Measurements from ENCODE around the gene BOLL.
"Not testable (repeated sequence)": the region's sequence is repeated elsewhere in the genome, so short reads cannot be mapped to it uniquely, and the experiment has no call there.

BOLL gene

DNA sequence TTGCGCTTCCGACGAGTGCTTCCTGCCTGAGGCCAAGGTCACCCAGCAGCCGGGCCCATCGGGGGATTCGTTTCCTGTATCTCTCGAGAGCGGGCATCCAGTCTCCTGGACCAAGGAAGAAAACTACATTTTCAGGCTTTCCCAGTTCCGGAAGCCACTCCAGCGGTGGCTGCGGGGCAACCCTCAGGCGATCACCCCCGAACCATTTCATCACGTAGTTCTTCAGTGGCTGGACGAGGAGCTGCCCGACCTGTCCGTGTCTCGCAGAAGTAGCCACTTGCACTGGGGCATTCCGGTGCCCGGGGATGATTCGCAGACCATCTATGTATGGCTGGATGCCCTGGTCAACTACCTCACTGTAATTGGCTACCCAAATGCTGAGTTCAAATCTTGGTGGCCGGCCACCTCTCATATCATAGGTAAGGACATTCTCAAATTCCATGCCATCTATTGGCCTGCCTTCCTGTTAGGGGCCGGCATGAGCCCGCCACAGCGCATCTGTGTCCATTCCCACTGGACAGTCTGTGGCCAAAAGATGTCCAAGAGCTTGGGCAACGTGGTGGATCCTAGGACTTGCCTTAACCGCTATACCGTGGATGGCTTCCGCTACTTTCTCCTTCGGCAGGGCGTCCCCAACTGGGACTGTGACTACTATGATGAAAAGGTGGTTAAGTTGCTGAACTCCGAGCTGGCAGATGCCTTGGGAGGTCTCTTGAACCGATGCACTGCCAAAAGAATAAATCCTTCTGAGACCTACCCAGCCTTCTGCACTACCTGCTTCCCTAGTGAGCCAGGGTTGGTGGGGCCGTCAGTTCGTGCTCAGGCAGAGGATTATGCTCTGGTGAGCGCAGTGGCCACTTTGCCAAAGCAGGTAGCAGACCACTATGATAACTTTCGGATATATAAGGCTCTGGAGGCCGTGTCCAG is 78.9 kb downstream of the BOLL start:
- DNase-seq (ENCODE audit: low read depth), result no peak

DNA sequence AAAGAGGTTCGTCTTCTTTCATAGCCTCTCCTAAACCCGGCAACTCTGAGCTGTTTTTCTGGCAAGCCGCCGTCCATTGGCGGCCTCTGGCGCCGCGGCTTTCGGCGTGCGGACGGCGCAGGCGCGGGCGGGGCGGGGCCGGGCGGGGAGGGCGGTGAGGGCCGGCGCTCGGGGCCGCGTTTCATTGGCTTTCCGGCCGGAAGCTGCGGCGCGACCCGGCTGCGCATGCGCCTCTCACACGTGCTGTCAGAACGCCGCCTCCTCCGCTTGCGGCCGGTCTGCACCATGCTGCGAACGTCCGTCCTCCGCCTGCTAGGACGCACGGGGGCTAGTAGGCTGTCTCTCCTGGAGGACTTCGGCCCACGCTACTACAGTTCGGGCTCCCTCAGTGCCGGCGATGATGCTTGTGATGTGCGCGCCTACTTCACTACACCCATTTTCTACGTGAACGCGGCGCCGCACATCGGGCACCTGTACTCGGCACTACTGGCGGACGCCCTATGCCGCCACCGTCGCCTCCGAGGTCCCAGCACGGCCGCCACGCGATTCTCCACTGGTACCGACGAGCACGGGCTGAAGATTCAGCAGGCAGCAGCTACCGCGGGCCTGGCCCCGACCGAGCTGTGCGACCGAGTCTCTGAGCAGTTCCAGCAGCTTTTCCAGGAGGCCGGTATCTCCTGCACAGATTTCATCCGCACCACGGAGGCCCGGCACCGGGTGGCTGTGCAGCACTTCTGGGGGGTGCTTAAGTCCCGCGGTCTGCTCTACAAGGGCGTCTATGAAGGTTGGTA is 79.8 kb downstream of the BOLL start, which contains the start of gene MARS2:
Gene MARS2, plus strand, starts transcription at position 249 of the 791 bp plus-strand sequence. Its CDS starts 37 bp downstream, at position 286.
- DNase-seq (ENCODE audit: low read depth), result peak; percentile 83

DNA sequence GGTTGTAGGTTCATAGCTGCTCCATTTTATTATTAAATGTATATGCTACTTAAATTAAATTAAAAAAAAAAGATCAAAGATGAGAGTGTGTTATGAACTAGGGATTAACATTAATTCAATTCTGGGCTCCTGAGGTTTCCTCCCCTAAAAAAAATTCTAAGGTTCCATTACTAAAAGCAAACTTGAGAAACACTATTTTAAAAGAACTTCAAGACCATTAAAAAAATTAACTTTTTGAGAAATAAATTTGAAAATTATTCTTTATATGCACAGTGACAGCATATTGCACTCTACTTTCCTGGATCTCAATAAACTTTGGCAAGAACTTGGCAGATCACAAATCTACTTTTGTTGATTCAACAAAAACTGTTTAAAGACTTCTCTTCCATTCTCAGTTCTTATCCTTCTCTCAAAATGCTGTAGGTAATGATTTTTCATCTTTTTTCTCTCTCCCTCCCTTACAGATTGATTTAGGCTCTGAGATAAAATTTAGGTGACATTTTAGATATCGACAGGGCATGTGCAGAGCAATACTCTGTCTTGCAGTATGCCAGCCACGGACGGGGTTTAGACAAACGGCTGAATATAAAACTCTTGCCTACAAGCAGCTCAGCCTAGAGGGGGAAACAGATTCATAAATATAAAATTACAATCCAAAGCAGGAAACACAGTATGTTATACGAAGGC is 80.5 kb downstream of the BOLL start:
- DNase-seq (ENCODE audit: low read depth), result no peak

DNA sequence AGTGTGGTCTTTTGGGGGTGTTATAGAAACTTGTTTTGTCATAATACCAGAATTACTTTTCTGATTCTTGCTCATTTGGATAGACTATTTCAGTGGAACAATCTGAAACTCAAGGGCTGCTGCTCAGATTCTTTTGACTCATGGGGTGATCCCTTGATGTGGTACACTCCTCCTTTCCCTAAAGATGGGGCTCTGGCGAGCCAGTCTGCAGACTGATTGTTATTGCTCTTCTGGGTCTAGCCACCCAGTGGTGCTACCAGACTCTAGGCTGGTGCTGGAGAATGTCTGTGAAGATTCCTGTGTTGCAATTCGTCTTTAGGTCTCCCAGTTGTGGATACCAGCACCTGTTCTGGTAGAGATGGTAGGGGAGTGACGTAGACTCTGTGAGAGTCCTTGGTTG is 84.2 kb downstream of the BOLL start:
- no peak for DNase-seq (ENCODE audit: low read depth)

DNA sequence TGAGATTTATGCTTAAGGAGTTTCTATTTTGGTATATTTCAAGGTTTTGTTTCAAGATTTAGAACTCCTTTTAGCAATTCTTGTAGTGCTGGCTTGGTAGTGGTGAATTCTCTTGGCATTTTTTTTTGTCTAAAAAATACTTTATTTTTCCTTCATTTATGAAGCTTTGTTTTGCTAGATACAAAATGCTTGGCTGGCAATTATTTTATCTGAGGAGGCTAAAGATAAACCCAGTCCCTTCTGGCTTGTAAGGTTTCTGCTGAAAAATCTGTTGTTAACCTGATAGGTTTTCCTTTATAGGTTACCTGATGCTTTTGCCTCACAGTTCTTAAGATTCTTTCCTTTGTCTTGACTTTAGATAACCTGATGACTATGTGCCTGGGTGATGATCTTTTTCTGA is 85.4 kb downstream of the BOLL start:
- not testable (repeated sequence) for DNase-seq (ENCODE audit: low read depth)

DNA sequence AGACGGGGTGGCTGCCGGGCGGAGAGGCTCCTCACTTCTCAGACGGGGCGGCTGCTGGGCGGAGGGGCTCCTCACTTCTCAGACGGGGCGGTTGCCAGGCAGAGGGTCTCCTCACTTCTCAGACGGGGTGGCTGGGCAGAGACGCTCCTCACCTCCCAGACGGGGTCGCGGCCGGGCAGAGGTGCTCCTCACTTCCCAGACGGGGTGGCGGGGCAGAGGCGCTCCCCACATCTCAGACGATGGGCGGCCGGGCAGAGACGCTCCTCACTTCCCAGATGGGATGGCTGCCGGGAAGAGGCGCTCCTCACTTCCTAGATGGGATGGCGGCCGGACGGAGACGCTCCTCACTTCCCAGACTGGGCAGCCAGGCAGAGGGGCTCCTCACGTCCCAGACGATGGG is 88.5 kb downstream of the BOLL start:
- not testable (repeated sequence) for DNase-seq (ENCODE audit: low read depth)

DNA sequence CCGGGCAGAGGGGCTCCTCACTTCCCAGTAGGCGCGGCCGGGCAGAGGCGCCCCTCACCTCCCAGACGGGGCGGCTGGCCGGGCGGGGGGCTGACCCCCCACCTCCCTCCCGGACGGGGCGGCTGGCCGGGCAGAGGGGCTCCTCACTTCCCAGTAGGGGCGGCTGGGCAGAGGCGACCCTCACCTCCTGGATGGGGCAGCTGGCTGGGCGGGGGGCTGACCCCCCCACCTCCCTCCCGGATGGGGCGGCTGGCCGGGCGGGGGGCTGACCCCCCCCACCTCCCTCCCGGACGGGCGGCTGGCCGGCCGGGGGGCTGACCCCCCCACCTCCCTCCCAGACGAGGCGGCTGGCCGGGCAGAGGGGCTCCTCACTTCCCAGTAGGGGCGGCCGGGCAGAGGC is 89.1 kb downstream of the BOLL start:
- DNase-seq (ENCODE audit: low read depth), result not testable (repeated sequence)

DNA sequence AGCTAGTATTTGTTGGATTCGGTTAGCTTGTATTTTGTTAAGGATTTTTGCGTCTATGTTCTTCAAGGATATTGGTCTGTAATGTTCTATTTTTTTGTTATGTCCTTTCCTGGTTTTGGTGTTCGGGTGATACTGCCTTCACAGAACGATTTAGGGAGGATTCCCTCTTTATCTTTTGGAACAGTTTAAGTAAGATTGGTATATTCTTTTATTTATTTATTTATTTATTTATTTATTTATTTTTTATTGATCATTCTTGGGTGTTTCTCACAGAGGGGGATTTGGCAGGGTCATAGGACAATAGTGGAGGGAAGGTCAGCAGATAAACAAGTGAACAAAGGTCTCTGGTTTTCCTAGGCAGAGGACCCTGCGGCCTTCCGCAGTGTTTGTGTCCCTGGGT is 89.9 kb downstream of the BOLL start:
- DNase-seq (ENCODE audit: low read depth), result not testable (repeated sequence)

DNA sequence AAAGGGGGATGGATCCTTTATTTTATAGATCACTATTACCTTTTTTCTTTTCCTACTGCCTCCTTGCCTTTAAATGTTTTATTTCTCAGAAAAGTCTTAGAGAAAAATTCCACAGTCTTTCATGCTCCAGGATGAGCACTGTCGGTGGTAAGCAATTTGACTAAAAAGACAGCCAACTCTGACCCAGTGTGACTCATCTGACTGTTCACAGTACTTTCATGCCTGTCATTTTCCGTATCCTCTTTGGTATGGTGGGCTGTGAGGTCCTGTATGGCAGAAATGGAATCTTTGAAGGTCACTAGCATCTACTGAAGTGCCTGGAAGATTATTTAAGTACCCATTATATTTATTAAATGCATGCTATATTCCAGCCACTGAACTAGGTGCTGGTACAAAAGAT is 107.6 kb downstream of the BOLL start:
- DNase-seq (ENCODE audit: low read depth), result no peak

DNA sequence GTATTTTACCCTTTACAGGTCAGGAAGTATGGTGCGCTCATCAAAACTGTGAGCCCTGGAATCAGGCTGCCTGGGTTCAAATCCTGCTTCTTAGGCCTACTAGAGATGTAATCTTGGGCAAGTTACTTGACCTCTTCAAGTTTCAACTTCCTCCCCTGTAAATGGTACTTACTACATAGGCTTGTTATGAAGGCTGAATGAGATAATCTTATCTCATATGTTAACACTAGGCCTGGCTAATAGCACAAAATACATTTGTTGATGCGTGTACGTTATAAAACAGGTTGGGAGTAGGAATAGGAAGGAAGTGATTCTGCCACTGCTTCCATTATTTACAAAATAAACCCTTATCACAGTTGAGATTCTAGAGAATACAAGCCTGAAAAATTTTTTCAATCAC is 108.1 kb downstream of the BOLL start:
- DNase-seq (ENCODE audit: low read depth), result no peak

All from stromal cell of bone marrow (primary cell).